Measurements from ENCODE around the gene SUPT20HL1.

SUPT20HL1 gene

DNA sequence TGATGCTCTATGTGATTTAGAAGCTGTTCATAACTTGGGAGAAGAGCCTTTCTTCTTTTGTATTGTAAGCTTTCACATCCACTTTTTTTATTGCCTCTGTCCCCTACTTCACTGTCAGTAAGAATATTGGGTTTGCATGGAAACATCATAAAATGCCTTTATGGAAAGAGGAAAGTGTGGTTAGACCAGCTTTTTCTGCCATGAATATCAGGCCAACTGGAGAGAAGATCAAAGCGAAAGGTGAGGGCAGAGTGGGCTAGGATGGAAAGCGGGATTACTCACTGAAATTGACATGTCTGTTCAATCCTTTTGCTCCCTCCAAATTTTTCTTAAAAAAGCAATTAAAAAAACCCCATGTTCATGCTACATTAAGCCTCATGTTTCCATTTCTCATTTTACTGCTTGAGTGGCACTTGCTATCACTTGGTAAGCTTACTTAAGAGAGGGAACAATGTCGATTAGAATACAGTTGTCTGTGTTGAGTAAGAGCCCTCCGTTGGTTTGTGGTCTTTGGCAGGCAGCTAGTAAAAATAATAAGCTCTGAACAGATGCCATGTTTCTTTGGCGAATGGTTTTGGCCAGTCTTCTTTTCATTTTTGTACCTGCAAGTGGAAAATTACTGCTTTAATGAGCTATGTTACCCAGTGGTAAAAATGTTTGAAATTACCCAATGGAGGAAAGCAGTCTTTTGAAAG lies 35.9 kb downstream of the SUPT20HL1 start:
- TF ChIP-seq, protein P1, sequence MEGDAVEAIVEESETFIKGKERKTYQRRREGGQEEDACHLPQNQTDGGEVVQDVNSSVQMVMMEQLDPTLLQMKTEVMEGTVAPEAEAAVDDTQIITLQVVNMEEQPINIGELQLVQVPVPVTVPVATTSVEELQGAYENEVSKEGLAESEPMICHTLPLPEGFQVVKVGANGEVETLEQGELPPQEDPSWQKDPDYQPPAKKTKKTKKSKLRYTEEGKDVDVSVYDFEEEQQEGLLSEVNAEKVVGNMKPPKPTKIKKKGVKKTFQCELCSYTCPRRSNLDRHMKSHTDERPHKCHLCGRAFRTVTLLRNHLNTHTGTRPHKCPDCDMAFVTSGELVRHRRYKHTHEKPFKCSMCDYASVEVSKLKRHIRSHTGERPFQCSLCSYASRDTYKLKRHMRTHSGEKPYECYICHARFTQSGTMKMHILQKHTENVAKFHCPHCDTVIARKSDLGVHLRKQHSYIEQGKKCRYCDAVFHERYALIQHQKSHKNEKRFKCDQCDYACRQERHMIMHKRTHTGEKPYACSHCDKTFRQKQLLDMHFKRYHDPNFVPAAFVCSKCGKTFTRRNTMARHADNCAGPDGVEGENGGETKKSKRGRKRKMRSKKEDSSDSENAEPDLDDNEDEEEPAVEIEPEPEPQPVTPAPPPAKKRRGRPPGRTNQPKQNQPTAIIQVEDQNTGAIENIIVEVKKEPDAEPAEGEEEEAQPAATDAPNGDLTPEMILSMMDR (conservative IDR thresholded peaks at IDR 0.05) = no peak
- H3K27ac ChIP-seq = no peak overlapping the region

- no peak for TF ChIP-seq ZFX (IDR thresholded peaks at IDR 0.05)
- TF ChIP-seq, protein P1 (conservative IDR thresholded peaks at IDR 0.05) = no peak
- H3K27ac ChIP-seq = no peak overlapping the region
Observed at GRCh38 chrX:24396931-24397279, 36.5 kb downstream of the SUPT20HL1 start.

DNA sequence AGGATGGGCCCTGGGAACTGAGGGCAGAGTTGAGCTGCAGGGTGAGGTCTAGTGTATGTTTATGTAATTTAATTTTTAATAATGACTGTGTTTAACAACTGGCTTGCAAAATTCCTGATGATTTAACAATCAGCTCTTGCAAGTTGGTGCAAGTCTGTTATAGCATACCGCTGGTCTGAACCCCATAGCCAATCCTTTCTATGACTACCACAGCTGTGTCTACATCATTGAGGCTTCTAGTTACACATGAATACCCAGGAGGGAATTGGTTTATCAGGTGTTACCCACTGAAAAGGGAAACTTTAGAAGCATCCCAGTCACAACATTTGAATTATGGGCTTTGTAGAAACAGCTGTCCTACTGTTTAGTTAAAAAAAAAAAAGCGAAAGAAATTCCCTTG lies 38.3 kb downstream of the SUPT20HL1 start:
- H3K27ac ChIP-seq = no peak overlapping the region
- TF ChIP-seq ZFX (IDR thresholded peaks at IDR 0.05) = no peak
- TF ChIP-seq, protein P1 (conservative IDR thresholded peaks at IDR 0.05) = no peak

DNA sequence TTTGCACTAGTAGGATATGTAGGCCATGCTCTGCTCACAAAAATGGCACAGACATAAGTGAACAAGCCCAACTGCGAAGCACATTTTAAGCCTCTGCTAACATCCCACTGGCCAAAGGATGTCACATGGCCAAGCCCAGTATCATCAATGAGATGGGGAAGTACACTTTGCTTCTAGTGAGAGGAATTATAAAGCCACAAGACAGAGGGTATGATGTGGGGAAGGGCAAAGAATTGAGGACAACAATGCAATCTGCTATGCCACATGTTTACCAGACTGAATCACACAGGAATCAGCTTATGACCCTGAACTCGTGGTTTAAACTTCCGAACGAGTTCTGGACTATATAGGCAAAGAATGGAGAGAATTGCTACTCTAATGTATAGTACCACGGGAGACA lies 39.1 kb downstream of the SUPT20HL1 start:
- H3K27ac ChIP-seq = no peak overlapping the region
- TF ChIP-seq ZFX (IDR thresholded peaks at IDR 0.05) = no peak
- TF ChIP-seq, protein P1 (conservative IDR thresholded peaks at IDR 0.05) = no peak

DNA sequence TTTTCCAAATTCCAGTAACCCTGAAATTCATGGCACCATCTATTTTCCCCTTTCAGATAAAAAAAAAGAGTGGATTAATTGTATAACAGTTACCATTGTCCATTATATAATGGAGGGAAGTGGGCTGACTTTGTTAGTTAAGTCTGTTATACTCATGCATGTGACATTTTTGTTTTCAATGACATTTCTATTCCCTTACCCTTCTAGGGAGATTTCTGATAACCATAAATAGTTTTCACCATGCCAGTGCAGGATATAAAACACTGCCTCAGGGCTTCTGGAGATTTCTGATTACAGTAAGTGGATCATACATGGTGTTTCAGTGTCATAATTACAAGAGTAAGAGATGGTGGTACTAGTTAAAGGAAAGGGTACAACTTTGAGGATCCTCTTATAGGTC lies 45.5 kb downstream of the SUPT20HL1 start:
- no peak for TF ChIP-seq ZFX (IDR thresholded peaks at IDR 0.05)
- TF ChIP-seq, protein P1 (conservative IDR thresholded peaks at IDR 0.05) = no peak

More for the DNA sequence above, 45.5 kb downstream of the SUPT20HL1 start:
- no peak overlapping the region for H3K27ac ChIP-seq

Data from C4-2B (cell line).